SK-N-MC (cell line): ENCODE measurements around the gene SLC44A1.

Source experiments
- DNase-seq: peaks from one replicate; pipeline ENCODE4 v3.0.0-alpha.2; 2011; ENCODE audit warnings: low read depth, low spot score
- H3K27ac ChIP-seq: fragments of 200-600 bp; sonication (generic); 2 replicates; pipeline ENCODE4 v1.5.1; 2016; ENCODE audit warnings: mixed run types
- H3K36me3 ChIP-seq: fragments of 200-600 bp; sonication (generic); 2 replicates; pipeline ENCODE4 v1.6.1; 2017; ENCODE audit warnings: antibody characterized with exemption, low read length, mixed read lengths; ENCODE audit not compliant: insufficient read depth
- H3K4me3 ChIP-seq: fragments of 200-600 bp; sonication (generic); 2 replicates; pipeline ENCODE4 v1.5.1; 2016
- H3K9ac ChIP-seq: fragments of 200-600 bp; sonication (generic); 2 replicates; pipeline ENCODE4 v1.8.0; 2017; ENCODE audit warnings: mixed run types, mixed read lengths; ENCODE audit not compliant: insufficient read length
- H3K9me3 ChIP-seq: fragments of 200-600 bp; sonication (generic); 2 replicates; pipeline ENCODE4 v1.6.1; 2017; ENCODE audit warnings: low read depth, mild to moderate bottlenecking, antibody characterized with exemption, low read length, moderate library complexity, mixed read lengths
- EZH2 ChIP-seq: fragments of 200-600 bp; sonication (generic); IDR thresholded peaks from one replicate; pipeline ENCODE4 v1.6.1; 2017; ENCODE audit warnings: antibody characterized with exemption
- FOXP2 ChIP-seq: optimal IDR thresholded peaks from 2 replicates; pipeline ENCODE3; 2011; ENCODE audit warnings: mild to moderate bottlenecking, moderate library complexity; ENCODE audit not compliant: insufficient read depth; ENCODE audit errors: extremely low read length, control extremely low read depth
- POLR2AphosphoS5 ChIP-seq: IDR thresholded peaks from 2 replicates; pipeline ENCODE4 v1.6.1; 2012; ENCODE audit warnings: mild to moderate bottlenecking, low read depth, low read length, borderline replicate concordance

SLC44A1 gene

DNA sequence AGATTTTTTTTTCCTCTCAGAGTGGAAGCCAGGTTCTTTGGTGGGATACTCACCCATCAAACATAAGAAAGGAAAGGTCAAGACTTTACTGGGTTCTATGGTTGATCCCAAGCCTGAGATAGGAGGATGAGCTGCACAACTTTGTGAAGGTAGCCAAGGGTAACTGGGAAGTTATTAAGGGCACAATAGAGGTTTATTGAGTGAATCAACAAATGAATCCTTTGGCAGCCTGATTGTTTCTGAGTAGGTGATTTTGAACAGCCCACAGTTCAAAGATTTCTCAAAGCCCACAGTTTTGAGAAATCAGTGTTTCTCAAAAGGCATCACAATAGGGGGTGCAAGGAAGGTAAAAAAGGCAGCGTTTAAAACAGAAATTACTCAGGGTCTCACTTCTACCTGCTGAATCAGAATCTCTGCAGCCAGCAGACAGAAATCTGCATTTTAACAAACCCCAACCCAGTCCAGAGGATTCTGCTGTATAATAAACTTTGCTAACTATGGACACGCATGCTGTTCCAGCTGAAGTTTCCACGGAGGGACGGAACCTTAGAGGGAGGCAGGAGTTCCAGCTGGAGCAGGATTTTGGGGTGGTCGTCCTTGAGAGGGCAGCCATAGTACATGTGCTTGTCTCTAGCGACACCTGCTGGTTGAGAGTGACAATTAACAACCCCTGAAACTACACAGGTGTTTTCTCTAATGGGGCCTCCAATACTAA, 170.7 kb downstream of the SLC44A1 start:
- peak overlapping the region; percentile 58; the same call in 1 of the 2 replicates for H3K4me3 ChIP-seq
- no peaks in the 10 kb centered on the region for H3K9me3 ChIP-seq
- no peak overlapping the region for H3K9ac ChIP-seq
- TF ChIP-seq EZH2, result no peak
- no peak for TF ChIP-seq FOXP2
- no peak for TF ChIP-seq POLR2AphosphoS5
- peak; percentile 20 for DNase-seq
- no peaks in the 10 kb centered on the region for H3K36me3 ChIP-seq
- no peak overlapping the region for H3K27ac ChIP-seq

DNA sequence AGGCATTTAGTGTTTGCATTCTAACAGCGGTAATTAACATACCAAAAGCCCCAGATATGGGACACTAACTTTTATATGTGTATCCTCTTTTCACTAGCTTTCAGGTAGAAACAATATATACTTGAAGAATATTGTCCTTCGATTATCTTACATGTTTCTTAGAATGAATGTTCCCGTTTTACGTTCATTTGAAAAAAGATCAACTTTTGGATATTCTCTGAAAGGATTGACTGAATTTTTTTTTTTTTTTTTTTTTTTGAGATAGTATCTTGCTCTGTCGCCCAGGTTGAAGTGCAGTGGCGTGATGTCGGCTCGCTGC, 171.2 kb downstream of the SLC44A1 start:
- DNase-seq, result no peak
- no peak overlapping the region for H3K9ac ChIP-seq
- no peaks in the 10 kb centered on the region for H3K9me3 ChIP-seq
- no peak overlapping the region for H3K27ac ChIP-seq
- no peak for TF ChIP-seq FOXP2
- no peak for TF ChIP-seq EZH2
- TF ChIP-seq POLR2AphosphoS5, result no peak
- no peak overlapping the region for H3K4me3 ChIP-seq
- no peaks in the 10 kb centered on the region for H3K36me3 ChIP-seq

DNA sequence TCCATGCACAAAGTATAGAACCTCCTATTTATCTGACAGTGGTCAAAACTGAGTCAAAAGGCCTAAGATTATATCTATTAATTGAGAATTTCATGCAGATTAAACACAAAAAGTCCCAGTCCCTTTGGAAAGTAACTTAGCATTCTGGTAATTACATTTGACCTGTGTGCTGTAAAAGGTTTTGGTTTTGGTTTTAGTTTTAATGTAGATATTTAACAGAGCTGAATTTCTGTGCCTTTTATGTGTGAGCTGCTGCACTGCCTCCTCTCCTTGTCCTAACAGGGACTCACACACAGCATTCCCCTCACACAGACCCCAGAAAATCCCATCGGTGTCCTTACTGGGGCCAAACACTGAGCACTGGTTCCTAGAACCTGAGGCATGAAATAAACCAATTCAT, 172.4 kb downstream of the SLC44A1 start:
- H3K9me3 ChIP-seq, result no peaks in the 10 kb centered on the region
- TF ChIP-seq EZH2, result no peak
- no peak for TF ChIP-seq FOXP2
- TF ChIP-seq POLR2AphosphoS5, result no peak
- no peak for DNase-seq

DNA sequence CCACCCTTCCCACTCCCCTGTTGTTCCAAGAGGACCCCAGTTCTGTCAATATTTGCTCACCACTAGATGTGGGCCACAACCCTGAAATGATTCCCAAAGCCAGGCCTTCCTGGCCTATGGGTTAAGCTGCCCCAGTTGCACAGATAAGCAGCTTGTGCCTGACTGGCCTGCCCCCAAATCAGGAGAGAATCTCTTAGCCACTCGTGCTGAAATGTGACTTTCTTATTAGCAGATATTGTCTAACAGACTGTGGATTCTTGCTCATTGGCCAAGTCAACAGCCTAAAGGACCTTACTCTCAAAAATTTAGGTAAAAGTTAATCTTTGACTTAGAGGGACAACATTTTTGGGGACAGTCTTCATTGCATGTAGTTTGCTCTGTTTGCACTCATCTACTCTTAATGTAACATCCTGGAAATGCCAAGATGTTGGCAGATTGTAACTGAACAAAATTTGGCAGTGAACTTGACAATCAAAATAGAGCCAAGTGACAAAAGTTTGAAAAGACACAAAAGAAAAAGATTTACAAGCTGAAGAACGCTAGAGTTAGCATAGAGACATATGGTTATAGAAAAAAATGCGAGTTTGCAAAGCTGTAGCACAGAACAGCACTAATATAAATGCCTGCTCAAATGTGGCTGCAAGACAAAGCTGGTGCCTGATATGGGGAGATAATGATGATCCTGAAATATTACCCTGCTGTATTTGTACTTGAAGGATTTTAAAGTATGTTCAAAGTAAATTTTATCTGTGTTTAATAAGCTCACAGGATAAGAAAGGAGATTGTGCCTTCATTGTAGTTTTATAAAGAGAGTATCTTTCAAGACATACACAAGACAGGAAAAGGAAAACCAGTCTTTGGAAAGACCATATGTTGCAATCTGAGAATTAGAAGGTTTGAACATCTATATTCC, 174.4 kb downstream of the SLC44A1 start:
- no peak for DNase-seq
- Histone ChIP-seq H3K27ac (no peak overlapping the region), H3K36me3 (no peaks in the 10 kb centered on the region), H3K9ac (no peak overlapping the region), H3K4me3 (no peak overlapping the region), H3K9me3 (no peaks in the 10 kb centered on the region)
- no peak for TF ChIP-seq FOXP2
- no peak for TF ChIP-seq EZH2
- no peak for TF ChIP-seq POLR2AphosphoS5

More for the DNA sequence above, 172.4 kb downstream of the SLC44A1 start:
- Histone ChIP-seq H3K27ac (no peak overlapping the region), H3K4me3 (no peak overlapping the region), H3K9ac (no peak overlapping the region), H3K36me3 (no peaks in the 10 kb centered on the region)

DNA sequence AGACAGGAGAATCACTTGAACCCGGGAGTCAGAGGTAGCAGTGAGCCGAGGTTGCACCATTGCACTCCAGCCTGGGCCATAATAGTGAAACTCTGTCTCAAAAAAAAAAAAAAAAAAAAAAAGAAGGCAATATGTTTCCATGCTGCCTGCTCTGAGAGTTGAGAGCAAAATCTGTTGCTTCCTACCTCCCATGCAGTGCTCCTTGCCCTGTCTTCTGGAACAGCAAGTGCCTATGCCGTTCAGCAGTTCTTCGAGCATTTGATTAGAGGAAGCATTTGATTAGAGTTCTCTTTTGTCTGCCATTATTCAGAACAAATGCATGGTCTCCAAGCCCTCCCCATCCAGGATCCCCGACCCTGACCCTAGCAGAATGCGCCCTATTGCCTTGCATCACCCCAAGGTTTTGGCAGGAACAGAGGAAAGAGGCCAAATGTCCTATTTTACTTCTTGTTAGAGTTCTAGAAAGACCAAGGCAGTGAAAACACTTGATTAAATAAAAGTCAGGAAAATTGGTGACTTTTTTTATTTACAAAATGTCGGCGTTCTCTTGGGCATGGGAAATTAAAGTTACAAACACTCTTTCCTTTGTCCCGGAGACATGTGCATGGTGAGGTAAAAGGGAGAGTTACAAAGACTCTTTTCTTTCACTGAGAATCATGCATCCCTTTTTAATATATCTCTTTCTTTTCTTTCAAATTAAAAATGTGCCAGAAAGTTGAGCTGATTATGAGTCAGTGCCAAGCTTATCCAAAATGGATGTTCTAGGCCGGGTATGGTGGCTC, 175.6 kb downstream of the SLC44A1 start:
- Histone ChIP-seq H3K9me3 (no peaks in the 10 kb centered on the region), H3K9ac (no peak overlapping the region), H3K36me3 (no peaks in the 10 kb centered on the region), H3K27ac (no peak overlapping the region), H3K4me3 (no peak overlapping the region)
- DNase-seq, result no peak
- TF ChIP-seq EZH2, result no peak
- TF ChIP-seq POLR2AphosphoS5, result no peak
- no peak for TF ChIP-seq FOXP2

DNA sequence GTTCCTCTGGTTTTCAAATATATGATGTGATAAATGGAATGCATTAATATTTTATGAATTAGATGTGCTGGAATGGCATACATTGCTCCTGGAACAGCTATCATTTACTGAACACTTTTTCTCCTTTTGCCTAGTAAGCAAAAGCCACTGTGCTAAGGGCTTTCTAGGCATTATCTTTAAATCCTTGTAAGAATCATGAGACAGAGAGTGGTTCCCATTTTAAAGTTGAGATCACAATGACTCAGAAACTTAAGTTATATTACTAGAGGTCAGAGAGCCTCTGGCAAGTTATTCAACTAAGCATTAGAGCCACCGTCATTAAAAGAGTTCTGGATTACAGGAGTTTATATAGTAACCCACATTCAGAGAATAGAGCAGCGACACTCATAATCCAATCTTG, 176.7 kb downstream of the SLC44A1 start:
- no peak for DNase-seq
- H3K4me3 ChIP-seq, result no peak overlapping the region
- TF ChIP-seq EZH2, result no peak
- TF ChIP-seq POLR2AphosphoS5, result no peak
- no peak for TF ChIP-seq FOXP2
- H3K9ac ChIP-seq, result no peak overlapping the region
- H3K9me3 ChIP-seq, result no peaks in the 10 kb centered on the region
- no peaks in the 10 kb centered on the region for H3K36me3 ChIP-seq
- H3K27ac ChIP-seq, result no peak overlapping the region

DNA sequence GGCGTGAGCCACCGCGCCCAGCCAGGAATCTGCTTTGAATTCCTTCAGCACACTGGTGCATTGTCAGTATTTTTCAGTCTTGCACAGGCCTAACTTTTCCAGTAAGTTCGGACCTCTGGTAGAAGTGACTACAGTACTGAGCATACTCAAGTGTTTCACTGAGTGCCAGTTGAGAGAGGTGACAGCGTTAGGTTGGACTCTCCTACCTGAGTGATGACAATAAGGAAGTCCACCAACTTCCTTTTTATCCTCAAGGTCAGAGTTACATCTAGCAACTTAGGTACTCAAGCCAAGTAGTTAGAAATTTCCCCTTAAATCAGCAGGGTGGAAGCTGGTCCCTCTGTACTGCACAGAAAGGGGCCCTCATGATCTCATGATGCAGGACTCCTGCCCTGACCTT, 177.4 kb downstream of the SLC44A1 start:
- Histone ChIP-seq H3K9me3 (no peaks in the 10 kb centered on the region), H3K27ac (no peak overlapping the region), H3K9ac (no peak overlapping the region), H3K4me3 (no peak overlapping the region), H3K36me3 (no peaks in the 10 kb centered on the region)
- DNase-seq, result no peak
- TF ChIP-seq FOXP2 (no peak), EZH2 (no peak), POLR2AphosphoS5 (no peak)

DNA sequence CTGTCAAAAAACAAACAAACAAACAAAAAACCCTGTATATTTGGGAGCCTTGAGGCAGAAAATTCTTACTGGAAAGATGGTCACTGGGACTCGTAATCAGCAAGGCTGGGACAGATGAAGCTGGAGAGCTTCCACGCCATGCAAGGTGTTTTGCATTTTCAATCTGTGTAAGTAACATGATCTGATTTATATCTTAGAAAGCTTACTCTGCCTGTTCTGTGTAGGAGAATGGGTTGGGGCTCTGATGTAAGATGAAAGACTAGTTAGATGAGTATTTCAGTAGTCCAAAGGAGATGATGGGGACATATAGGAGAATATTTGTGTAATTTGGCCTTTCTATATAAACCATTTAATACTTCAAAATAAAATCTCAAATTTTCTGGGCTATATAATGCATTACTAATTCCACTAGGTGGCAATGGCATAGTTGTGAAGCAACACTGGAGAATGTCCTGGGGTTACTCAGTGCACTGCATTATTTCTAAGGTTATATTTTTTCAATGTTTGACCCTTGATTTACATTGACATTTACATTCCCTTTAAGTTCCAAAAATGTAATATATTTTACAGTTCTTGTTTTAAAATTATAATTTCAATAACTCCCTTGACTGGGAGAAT, 181.5 kb downstream of the SLC44A1 start:
- H3K36me3 ChIP-seq, result no peaks in the 10 kb centered on the region
- TF ChIP-seq POLR2AphosphoS5 (no peak), EZH2 (no peak), FOXP2 (no peak)
- no peaks in the 10 kb centered on the region for H3K9me3 ChIP-seq
- H3K27ac ChIP-seq, result no peak overlapping the region
- H3K9ac ChIP-seq, result no peak overlapping the region
- H3K4me3 ChIP-seq, result no peak overlapping the region
- DNase-seq, result no peak
